PFSK-1 (cell line): Measurements from ENCODE around the gene DCUN1D3.

ENCODE experiments used
- FOXP2 ChIP-seq: optimal IDR thresholded peaks from 2 replicates; pipeline ENCODE3; 2011; ENCODE audit warnings: borderline replicate concordance, control low read depth, inconsistent platforms; ENCODE audit not compliant: insufficient read depth; ENCODE audit errors: extremely low read length, extremely low read depth
- POLR2AphosphoS5 ChIP-seq: IDR thresholded peaks from 2 replicates; pipeline ENCODE4 v1.6.1; 2012; ENCODE audit warnings: low read depth, mild to moderate bottlenecking, control low read depth, low read length, moderate library complexity
- SIN3A ChIP-seq: IDR thresholded peaks from 2 replicates; pipeline ENCODE4 v1.6.1; 2012; ENCODE audit warnings: mild to moderate bottlenecking, low read length, moderate library complexity, borderline replicate concordance; ENCODE audit not compliant: insufficient read depth
- TAF1 ChIP-seq: IDR thresholded peaks from 2 replicates; pipeline ENCODE4 v1.6.1; 2012; ENCODE audit warnings: low read length, control low read depth, borderline replicate concordance; ENCODE audit not compliant: insufficient read depth
- TF ChIP-seq, protein P1 (sequence below), 2 experiments: IDR thresholded peaks; 2 replicates each; pipeline versions ENCODE4 v1.6.1 to v1.8.0; 2011 to 2012; ENCODE audit warnings: low read depth in 2 of 2, low read length in 2 of 2, control low read depth in 1 of 2, inconsistent platforms in 1 of 2, mild to moderate bottlenecking in 1 of 2, moderate library complexity in 1 of 2; ENCODE audit not compliant: insufficient read depth in 1 of 2

Gene DCUN1D3

DNA sequence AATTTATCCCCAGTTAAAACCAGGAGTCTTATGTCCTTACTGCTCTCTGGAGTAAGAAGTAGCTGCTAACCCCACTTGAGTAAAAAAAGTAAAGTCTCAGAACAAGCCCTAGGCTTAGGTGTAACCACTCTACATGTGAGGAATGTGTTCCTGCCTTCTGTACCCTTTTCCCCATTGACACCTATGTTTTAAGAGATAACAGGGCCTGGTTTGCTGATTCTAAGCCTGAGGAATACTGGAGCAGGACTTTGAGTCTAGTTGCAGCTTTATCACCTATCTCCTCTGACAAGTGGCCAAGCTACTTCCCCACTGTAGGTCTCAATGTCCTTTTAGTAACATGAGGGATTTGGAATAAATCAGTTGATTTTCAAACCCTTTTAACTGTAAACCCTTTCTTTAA, 53.6 kb downstream of the DCUN1D3 start:
- TF ChIP-seq, protein P1, sequence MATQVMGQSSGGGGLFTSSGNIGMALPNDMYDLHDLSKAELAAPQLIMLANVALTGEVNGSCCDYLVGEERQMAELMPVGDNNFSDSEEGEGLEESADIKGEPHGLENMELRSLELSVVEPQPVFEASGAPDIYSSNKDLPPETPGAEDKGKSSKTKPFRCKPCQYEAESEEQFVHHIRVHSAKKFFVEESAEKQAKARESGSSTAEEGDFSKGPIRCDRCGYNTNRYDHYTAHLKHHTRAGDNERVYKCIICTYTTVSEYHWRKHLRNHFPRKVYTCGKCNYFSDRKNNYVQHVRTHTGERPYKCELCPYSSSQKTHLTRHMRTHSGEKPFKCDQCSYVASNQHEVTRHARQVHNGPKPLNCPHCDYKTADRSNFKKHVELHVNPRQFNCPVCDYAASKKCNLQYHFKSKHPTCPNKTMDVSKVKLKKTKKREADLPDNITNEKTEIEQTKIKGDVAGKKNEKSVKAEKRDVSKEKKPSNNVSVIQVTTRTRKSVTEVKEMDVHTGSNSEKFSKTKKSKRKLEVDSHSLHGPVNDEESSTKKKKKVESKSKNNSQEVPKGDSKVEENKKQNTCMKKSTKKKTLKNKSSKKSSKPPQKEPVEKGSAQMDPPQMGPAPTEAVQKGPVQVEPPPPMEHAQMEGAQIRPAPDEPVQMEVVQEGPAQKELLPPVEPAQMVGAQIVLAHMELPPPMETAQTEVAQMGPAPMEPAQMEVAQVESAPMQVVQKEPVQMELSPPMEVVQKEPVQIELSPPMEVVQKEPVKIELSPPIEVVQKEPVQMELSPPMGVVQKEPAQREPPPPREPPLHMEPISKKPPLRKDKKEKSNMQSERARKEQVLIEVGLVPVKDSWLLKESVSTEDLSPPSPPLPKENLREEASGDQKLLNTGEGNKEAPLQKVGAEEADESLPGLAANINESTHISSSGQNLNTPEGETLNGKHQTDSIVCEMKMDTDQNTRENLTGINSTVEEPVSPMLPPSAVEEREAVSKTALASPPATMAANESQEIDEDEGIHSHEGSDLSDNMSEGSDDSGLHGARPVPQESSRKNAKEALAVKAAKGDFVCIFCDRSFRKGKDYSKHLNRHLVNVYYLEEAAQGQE (IDR thresholded peaks at IDR 0.05; ENCODE audit: insufficient read depth in 1 of 2, low read depth in 2 of 2, low read length in 2 of 2) = no peak
- no peak for TF ChIP-seq POLR2AphosphoS5
- no peak for TF ChIP-seq FOXP2
- no peak for TF ChIP-seq SIN3A
- TF ChIP-seq TAF1 = no peak

DNA sequence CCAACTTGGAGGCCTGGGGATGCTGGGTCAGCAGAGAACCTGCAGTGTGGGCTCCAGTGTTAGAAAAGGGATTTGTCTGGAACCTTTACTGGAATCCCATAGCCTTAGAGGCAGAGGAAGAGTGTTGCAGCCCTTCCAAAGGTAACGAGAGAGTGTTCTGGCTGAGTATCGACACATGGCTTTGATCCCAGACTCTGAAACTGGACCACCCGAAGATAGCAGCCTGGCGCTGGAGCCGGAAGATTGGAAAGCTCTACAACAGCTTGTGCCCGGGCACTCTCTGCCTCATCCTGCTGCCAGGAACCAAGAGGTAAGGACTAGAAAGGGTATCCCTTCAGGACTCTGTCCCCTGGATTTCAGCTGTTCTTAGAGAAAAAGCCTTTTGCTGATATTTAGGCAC, 54.1 kb downstream of the DCUN1D3 start:
- TF ChIP-seq TAF1 (no peak), SIN3A (no peak), POLR2AphosphoS5 (no peak), FOXP2 (no peak)
- TF ChIP-seq, protein P1 (IDR thresholded peaks at IDR 0.05; ENCODE audit: insufficient read depth in 1 of 2, low read depth in 2 of 2, low read length in 2 of 2) = no peak

DNA sequence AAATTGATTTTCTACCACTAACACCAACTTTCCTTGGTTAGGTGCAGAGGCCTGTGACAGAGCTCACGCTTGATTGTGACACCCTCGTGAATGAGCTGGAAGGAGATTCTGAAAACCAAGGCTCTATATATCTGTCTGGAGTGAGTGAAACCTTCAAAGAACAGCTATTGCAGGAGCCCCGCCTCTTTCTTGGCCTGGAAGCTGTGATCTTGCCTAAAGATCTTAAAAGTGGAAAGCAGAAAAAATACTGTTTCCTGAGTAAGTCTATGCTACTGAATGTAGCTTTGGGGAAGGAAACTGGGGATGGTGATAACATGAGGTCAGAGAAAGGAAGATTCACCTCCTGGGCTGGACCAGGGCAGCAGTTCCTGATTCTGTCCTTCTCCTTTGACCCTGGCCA, 55.6 kb downstream of the DCUN1D3 start:
- TF ChIP-seq POLR2AphosphoS5 (no peak), SIN3A (no peak), TAF1 (no peak), FOXP2 (no peak)
- TF ChIP-seq, protein P1 (IDR thresholded peaks at IDR 0.05; ENCODE audit: insufficient read depth in 1 of 2, low read depth in 2 of 2, low read length in 2 of 2) = no peak

DNA sequence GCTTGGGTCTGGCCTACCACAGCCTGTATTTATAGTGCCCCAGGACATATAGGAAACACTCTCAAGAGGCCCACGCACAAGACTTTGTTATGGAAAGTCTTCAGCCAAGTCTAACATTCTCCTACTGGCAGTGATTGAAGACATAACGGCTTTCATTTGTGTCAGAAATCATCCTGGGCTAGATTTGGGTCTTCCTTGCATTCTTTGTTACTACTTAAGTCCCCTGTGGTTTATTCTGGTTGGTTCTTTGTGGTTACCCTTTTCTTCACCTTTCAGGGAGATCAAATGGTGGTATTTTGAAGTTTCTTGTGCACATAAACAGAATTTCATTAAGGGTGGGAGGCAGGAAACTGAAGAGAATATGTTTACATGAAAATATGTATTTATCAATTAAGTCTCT, 56.1 kb downstream of the DCUN1D3 start:
- TF ChIP-seq SIN3A (no peak), FOXP2 (no peak), TAF1 (no peak), POLR2AphosphoS5 (no peak)
- TF ChIP-seq, protein P1 (IDR thresholded peaks at IDR 0.05; ENCODE audit: insufficient read depth in 1 of 2, low read depth in 2 of 2, low read length in 2 of 2) = no peak

DNA sequence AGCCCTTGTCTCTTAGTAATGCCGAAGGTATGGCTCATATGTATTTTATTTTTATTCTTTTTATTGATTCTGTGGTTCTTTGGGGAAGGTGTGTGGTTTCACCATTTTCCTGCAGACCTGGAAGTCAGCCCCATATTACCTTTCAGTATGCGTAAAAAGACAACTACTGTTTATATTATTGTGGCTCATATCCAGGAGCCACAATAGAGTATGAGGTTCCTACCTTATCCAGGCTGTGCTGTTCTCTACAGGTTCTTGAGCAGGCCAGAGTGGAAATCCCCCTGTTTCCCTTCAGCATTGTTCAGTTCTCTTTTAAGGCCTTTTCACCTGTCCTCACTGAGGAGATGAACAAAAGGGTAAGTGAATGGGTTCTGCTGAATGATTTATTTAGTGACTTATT, 60.7 kb downstream of the DCUN1D3 start:
- TF ChIP-seq FOXP2 = no peak
- TF ChIP-seq POLR2AphosphoS5 = no peak
- no peak for TF ChIP-seq SIN3A
- TF ChIP-seq TAF1 = no peak
- TF ChIP-seq, protein P1 (IDR thresholded peaks at IDR 0.05; ENCODE audit: insufficient read depth in 1 of 2, low read depth in 2 of 2, low read length in 2 of 2) = no peak
